M059J (cell line): ENCODE results near the gene EIF2AK3. TPM values are rescaled to one million over a fixed set of nuclear protein-coding genes. Genes with fewer than 3 reads are reported as not detected.

Source experiments
- DNase-seq: peaks from one replicate; pipeline ENCODE4 v3.0.0-alpha.2; 2012; ENCODE audit warnings: low read depth
- total RNA-seq: library from RNA; depleted of rRNA; stranded (reverse); fragments of >200 nt; shearing (Covaris generic); gene quantifications from 2 replicates; pipeline ENCODE4 v1.2.3, GENCODE V29; 2014; rRNA removed

Gene EIF2AK3
- total RNA-seq, 1 experiment from 2014 or later: 24.3 TPM

DNA sequence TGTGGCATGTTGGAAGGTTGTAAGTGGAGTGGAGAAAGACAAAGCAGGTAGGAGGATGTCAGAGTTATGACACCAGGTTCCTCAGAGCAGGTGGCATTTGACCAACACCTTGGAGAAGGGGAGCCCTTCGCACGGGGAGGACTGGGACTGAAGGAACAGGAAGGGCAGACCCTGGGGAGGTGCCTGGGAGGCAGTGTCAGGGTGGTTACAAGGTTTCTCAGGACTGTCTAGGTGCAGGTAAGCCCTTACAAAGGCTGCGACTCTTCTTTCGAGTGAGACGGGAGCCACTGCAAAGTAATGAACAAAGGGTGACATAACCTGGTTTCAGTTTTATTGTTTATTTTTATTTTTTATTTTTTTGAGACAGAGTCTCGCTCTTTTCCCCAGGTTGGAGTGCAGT, 84.6 kb downstream of the EIF2AK3 start:
- no peak for DNase-seq

DNA sequence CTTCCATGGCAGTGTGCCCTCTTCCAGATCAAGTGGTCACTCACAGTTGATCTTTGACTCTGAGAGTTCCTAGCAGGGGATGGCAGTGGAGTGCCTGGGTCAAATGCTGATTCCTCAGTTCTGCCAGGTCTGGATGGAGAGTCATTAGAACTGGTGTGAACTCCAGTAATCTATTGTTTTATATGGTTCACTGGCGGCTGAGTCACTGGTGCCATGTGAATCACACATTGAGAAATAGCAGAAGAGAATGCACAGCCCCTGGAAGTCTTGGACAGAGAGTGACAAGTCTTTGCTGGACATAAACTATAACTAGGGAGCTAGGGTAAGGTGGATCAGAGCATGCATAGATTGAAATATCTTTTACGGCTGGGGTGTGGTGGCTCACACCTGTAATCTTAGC, 86.9 kb downstream of the EIF2AK3 start:
- peak; percentile 73 for DNase-seq

DNA sequence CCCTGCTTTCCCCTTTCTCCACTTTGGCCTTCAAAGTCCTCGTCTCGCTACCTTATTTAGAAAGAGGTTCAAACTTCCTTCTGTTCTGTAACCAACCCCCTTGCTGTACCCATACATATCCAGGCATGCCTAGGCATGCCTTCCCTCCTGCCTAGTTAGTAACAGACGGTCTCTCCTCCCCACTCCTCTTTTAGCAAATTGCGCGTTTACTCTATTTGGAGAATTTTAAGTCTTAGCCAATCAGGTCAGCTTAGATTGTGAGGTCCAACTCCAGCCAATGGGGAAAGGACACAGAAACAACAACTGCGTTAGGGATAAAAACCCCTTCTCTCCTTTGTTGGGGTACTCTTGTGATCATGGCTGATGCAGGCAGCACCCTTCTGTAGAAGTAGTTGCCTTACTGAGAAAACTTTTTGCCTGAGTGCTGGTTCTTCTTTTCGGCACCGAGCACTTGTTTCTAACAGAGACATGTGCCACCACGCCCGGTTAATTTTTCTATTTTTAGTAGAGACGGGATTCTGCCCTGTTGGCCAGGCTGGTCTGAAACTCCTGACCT, 88.8 kb downstream of the EIF2AK3 start:
- no peak for DNase-seq

DNA sequence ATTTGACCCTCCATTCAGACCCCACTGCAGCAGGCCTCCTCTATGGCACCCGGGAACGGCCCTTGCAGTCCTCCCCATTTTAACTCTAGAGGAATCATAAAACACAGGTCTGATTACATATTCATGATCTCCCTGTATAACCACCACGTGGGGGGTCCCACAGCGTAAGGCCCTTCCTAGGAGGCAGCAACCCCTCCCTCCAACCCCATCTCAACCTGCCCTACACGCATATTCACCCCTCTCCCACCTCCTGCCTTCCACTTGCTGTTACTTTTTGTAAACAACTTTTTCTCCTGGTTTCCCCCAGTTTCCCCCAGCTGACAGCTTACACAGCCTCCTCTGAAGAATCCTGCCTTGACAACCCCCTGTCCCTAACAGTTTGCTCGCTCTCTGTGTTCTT, 89.6 kb downstream of the EIF2AK3 start:
- DNase-seq: no peak

DNA sequence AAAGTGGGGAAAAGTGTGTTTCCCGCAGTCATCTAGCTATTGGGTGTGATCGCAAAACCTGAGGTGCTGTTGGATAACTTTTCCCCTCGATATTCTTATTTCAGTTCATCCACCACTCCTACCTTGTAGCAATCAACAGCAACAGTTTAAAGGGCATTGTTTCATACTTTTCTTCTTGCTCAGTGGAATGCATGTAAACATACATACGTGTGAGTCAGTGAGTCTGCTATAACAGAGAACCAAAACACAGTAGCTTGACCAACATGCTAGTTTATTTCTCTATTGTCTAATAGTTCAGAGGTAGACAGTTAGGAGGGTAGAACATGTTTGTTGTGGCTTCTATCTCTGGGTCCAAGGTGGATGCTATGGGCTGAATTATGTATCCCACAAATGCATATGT, 97.2 kb downstream of the EIF2AK3 start:
- DNase-seq: no peak

DNA sequence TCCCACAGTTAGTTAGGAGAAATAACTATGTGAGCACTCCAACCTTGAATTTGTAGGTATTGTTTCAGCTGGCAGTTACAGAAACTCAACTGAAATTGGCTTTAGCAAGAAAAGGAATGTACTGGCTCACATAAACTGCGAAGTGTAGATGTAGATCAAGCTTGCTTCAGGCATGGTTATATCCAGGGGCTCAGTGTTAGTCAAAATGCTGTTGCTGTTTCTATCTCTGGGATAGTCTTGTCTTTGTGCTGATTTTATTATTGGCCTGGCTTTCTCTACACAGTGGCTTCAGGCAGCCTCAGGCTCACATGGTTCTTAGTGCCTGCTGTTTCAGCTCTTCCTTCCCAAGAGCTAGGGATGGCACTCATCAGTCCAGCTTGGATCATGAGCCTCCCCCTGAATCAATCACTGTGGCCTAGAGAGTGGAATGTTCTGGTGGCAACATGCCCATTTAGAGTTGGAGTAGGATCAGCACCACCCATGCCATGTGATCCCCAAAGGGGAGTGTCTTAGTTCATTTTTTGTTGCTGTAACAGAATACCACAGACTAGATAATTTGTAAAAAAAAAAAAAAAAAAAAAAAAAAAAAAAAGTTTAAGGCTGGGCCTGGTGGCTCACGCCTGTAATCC, 105.7 kb downstream of the EIF2AK3 start:
- peak; percentile 21 for DNase-seq

DNA sequence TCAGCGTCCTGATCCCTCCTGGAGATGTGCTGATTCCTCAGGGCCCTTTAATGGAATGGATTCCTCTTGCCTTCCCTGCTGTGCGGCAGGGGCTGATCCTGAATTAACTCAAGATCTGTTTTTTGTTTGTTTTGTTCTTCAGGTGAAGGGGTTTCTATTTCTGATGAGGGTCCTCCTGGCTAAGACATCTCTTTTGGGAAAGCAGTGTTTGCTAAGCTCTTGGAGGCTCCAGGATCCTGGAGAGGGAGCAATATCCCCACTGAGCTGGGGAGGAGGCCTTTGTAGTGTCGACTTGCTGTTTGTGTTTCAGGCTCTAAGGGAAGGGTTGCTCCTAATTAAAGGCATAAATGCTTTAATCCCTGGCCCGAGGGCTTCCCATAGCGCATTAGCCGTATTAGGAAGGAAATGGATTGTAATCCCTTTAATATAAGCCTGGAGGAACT, 109.5 kb downstream of the EIF2AK3 start:
- no peak for DNase-seq

Other genes starting within 250 kb of the EIF2AK3 start
- gene FOXI3, start 174.8 kb downstream of the EIF2AK3 start, total RNA-seq: not detected in 2 replicates
- 7.1 and 7.4 TPM in 2 replicates for gene RPIA, start 64.2 kb upstream of the EIF2AK3 start, total RNA-seq